ENCODE results near the gene PDE2A. TPM values are rescaled to one million over a fixed set of nuclear protein-coding genes. Genes with fewer than 3 reads are reported as not detected.

The PDE2A gene
- polyA plus RNA-seq, 3 donors, result 11.2 to 84.8 (median 40.8) TPM

GRCh38 chr11:72606748-72607468 lies 67.3 kb downstream of the PDE2A start:
- no peak overlapping the region for H3K27ac ChIP-seq (ENCODE audit: low read depth, low read length)
- WGBS, 3 donors, result 51 to 60% (median 55%) methylated on average over 13 of the region's 13 CpGs

- no peak overlapping the region for H3K27ac ChIP-seq (ENCODE audit: low read depth, low read length)
- WGBS, 3 donors, result 54 to 64% (median 58%) methylated on average over 13 of the region's 13 CpGs
These were observed 68.1 kb downstream of the PDE2A start for GRCh38 chr11:72605973-72606747.

- H3K27ac ChIP-seq (ENCODE audit: low read depth, low read length), result no peak overlapping the region
- 54 to 78% (median 66%) methylated on average over 1 of the region's 1 CpG for whole genome bisulfite sequencing, 3 donors
These were observed 70.0 kb downstream of the PDE2A start for GRCh38 chr11:72604256-72604655.

- H3K27ac ChIP-seq (ENCODE audit: low read depth, low read length), result no peak overlapping the region
- 62 to 76% (median 76%) methylated on average over 11 of the region's 11 CpGs for WGBS, 3 donors
These were observed 71.8 kb downstream of the PDE2A start for GRCh38 chr11:72602250-72602904.

- H3K27ac ChIP-seq (ENCODE audit: low read depth, low read length), result no peak overlapping the region
- 58 to 75% (median 70%) methylated on average over 9 of the region's 9 CpGs for WGBS, 3 donors
These were observed 73.7 kb downstream of the PDE2A start for GRCh38 chr11:72600557-72600956.

DNA sequence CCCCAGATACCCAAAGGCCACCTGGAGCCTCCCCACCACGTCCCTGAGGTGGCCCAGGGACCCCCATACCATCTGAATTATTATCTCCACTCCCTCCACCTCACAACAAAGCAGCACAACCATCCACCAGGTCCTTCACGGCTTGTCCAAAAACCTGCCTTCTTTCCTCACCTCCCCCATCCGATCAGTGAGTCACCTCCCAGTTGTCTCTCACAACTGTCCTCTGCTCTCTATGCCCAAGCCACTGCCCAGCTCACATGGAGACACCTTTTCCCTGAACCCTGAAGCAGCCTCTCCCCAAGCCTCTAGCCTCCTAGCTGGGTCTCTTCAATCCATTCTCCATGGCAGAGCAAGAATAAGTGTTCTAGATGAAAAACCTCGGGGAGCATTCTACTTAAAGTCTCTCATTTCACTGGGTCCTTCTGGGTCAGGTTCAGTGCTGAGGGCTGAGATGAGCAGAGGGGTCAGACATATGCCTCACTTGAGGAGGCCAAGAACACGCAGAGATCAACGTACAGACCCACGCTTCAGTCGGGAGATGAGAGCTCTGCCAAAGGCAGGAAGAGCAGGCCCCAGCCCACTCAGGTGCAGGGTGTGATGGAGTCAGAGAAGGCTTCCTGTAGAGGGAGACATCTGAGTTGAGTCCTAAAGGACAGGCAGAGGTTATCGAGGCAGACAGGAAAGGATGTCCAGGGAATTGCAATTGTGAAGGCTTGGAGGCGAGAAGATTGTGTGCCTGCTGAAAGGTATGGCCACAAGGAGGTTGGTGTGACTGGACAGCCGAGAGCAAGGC lies 74.7 kb downstream of the PDE2A start:
- H3K27ac ChIP-seq (ENCODE audit: low read depth, low read length), result no peak overlapping the region
- 73 to 81% (median 80%) methylated on average over 11 of the region's 11 CpGs for WGBS, 3 donors

GRCh38 chr11:72598906-72599305 lies 75.3 kb downstream of the PDE2A start:
- WGBS, 3 donors, result 30 to 48% (median 47%) methylated on average over 11 of the region's 11 CpGs
- no peak overlapping the region for H3K27ac ChIP-seq (ENCODE audit: low read depth, low read length)

DNA sequence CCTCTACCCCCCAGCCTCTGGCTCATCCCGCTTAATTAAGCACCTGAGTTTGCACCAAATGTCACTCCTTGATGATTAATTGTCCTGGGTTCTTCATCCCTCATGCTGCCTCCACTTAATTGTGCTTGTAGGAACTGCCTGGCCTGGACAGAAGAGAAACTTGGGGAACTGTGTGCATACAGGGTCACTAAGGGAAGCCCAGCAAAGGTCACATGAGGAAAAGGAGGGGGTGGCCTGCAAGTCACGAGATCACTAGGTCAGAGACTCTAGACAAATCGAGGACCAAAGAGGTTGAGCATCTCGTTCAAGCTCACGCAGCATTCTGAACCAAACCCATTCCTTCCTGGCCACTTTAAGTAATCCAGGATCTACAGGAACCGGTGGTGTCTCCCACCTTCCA lies 75.8 kb downstream of the PDE2A start:
- no peak overlapping the region for H3K27ac ChIP-seq (ENCODE audit: low read depth, low read length)
- 58 to 72% (median 60%) methylated on average over 6 of the region's 6 CpGs for WGBS, 3 donors

- WGBS, 3 donors, result 54 to 65% (median 64%) methylated on average over 3 of the region's 3 CpGs
- H3K27ac ChIP-seq (ENCODE audit: low read depth, low read length), result no peak overlapping the region
These were observed 76.5 kb downstream of the PDE2A start for GRCh38 chr11:72597721-72598120.

GRCh38 chr11:72595292-72595684 lies 78.9 kb downstream of the PDE2A start:
- H3K27ac ChIP-seq (ENCODE audit: low read depth, low read length), result no peak overlapping the region
- WGBS, 3 donors, result 53 to 78% (median 70%) methylated on average over 9 of the region's 9 CpGs

DNA sequence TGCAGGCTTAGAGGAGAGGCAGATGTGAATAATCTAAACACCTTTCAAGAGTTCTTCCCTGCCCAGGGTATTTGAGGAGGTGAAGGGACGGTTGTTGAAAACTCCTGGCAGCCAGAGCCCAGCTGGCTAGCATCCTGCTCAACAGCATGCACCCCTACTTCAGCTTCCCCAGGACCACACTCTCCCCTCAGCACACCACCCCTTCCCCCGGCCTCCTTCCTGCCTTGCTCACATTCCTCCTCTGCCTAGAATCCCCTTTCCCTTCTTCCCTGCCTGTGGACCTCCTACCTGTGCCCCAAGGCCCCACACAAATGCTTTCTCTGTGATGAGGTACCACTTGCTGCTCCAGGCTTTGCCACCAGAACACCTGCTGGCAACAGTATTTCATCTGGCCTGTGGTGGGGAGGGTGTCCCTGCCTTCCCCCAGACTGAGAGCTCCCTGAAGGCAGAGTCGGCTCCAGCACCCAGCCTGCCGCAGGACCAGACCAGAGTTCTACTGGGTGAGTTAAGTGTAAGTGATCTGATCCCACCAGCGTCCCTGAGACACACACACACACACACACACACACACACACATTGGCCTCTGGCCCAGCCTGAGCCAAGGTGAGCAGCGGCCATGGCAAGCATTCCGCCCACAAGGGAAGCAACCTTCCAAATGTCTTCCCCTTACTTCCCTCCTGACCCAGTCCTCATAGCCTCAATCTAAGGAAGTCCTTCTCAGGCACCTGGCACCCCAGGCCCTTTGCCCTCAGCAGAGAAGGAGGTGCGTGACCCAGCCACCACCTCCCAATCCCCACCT lies 79.5 kb downstream of the PDE2A start:
- H3K27ac ChIP-seq (ENCODE audit: low read depth, low read length), result no peak overlapping the region
- 61 to 82% (median 80%) methylated on average over 8 of the region's 8 CpGs for WGBS, 3 donors

DNA sequence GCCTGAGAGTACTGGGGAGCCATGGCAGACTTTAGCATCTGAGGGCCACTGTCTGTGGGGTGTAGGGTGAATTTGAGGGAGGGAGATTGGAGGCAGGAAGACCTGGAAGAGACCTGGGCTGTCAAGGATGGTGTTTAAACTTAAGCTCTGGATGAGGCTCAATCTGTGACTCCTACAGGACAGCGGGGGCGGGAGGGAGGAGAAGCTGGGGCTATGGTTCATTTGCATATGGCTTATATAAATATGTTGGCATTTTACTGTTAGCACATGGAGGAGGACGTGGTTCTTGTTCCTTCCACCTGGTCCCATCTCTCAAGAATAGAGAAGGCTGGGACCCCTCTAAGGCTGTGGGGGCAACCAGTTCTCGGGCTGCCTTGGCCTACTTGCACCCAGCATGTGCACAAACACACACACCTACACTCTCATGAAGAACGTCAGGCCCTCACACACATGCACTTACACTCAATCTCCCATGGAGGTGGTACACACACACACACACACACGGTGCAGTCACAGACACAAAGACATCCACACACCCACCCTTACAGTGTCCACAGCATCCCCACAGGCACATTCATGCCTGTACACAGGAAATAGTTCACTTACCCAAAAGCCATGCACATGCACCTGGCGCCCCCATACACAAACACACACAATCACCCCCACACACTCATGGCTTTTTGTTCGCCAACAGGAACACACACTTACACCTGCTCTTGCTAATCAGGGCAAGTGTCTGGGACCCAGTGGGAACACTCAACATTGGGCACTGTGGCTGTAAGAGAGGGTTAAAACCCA lies 81.3 kb downstream of the PDE2A start:
- 78 to 91% (median 90%) methylated on average over 8 of the region's 8 CpGs for WGBS, 3 donors
- H3K27ac ChIP-seq (ENCODE audit: low read depth, low read length), result no peak overlapping the region

DNA sequence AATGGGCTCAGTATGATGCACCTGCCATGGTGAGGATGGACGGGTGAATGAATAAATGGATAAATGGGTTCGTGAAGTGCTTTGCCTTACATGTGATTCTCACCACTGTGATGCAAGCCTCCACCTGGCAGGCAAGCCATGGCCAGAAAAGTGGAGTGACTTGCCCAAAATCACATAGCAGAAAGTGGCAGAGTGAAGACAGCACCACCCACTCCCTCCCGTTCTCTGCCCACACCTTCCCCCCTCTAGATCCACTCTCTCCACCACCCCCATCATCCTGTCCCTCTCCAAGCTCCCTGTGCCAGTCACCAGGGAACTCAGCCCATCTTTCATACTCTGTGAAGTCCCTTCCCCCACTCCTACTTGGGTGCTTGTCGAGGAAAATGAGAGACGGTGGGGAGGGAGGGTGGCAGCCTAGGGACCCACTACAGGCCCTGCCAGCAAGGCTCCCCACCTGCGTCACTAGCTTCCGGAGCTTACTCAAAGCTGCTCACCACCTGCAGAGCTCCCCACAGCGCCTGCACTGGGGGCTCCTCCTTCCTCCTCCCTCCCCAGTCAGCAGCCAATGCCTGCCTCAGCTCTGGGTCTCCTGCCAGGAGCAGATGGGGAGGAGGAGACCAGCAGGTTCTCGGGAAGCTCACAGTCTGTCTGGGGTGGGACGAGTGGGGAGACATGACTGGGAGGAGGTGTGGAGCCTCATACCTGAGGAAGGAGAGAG lies 82.3 kb downstream of the PDE2A start:
- no peak overlapping the region for H3K27ac ChIP-seq (ENCODE audit: low read depth, low read length)
- WGBS, 3 donors, result 35 to 57% (median 51%) methylated on average over 10 of the region's 10 CpGs

DNA sequence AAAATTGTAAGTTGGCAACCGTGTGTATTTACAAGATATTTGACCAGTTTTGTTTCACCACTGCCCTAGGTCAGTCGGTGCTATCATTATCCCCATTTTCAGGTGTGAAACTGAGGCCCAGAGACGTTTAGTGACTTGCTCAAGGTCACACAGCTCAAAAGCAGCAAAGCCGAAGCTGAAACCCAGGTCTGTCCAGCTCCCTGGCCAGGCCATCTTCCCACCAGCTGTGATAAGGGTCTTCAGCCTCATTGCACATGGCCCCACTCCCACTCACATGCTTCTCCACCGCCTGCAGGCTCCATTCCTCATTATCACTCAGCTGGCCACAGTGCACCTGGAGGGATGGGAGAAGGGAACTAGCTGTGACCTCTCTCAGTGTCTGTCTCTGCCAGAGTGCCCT lies 83.2 kb downstream of the PDE2A start:
- 50 to 71% (median 65%) methylated on average over 5 of the region's 5 CpGs for WGBS, 3 donors
- H3K27ac ChIP-seq (ENCODE audit: low read depth, low read length), result no peak overlapping the region

DNA sequence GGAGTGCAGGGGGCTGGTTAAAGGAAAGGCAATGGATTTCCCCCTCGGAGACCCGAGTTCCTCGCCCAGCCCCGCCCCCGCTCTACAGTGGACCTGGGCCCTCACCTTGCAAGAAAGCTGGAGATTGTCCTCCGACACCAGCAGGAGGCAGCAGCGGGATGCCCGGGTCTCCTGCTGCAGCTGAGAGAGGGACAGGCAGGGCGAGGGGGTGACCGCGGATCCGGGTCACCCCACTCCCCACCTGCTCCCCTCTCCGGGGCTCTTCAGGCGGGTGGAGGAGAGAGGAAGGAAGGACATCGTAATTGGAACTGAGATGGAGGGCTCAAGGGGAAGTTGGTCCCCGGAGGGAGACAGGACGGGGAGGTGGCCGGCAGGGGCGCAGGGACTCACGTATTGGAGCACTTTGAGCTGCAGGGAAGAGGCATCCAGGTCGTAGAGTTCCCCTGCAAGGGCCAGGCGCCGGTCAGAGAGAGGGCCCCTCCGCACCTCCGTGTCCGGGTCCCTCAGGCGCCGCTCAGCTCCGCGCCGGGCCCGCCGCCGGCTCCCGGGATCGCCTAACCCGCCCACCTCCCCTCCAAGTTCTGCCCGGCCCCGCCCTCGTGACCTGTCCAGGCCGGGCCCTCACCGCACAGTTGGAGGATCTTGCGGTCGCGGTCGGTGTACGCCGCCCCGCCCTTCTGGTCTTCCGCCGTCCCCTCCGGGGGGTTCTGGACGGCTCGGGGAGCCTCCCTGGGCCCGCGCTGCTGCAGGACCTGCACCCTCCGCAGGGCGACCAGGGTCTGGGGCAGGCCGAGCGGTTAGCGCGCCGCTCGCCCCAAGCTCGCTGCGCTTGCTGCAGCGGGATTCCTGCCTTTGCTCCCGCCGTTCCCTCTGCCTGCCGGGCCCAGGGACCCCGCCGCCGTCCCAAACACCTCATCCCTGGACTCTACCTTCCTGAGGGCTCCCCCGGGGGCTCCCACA lies 84.1 kb downstream of the PDE2A start:
- WGBS, 3 donors, result 10 to 28% (median 22%) methylated on average over 56 to 74 of the region's 74 CpGs
- H3K27ac ChIP-seq (ENCODE audit: low read depth, low read length), result no peak overlapping the region
